GM12873 (cell line): Measurements from ENCODE around the gene NDUFAF3.

Experiments used
- CTCF ChIP-seq: IDR thresholded peaks from 2 replicates; pipeline ENCODE4 v1.5.1; 2012; ENCODE audit warnings: low read depth, mild to moderate bottlenecking, moderate library complexity, low read length, control low read depth; ENCODE audit not compliant: insufficient read depth; ENCODE audit errors: missing control alignments

The NDUFAF3 gene

GRCh38 chr3:48993834-48994233, 28.1 kb upstream of the NDUFAF3 start:
- no peak for TF ChIP-seq CTCF

GRCh38 chr3:48996640-48997039, 25.3 kb upstream of the NDUFAF3 start:
- TF ChIP-seq CTCF: no peak

GRCh38 chr3:48997102-48997635, 24.8 kb upstream of the NDUFAF3 start:
- TF ChIP-seq CTCF: no peak

- no peak for TF ChIP-seq CTCF
Observed at GRCh38 chr3:48997714-48998637, 23.9 kb upstream of the NDUFAF3 start.

- no peak for TF ChIP-seq CTCF
Observed at GRCh38 chr3:48999085-48999858, 22.6 kb upstream of the NDUFAF3 start.

GRCh38 chr3:49001155-49001554, 20.8 kb upstream of the NDUFAF3 start:
- no peak for TF ChIP-seq CTCF
